Astrocyte (in vitro differentiated cells and primary cell): ENCODE results near the gene SPATA31D3. TPM values are rescaled to one million over a fixed set of nuclear protein-coding genes. Genes with fewer than 3 reads are reported as not detected.

Experiments used
- DNase-seq: peaks from one replicate; pipeline ENCODE4 v3.0.0-alpha.2; 2010; ENCODE audit warnings: low read depth
- FAIRE-seq: peaks from 2 replicates; lab custom pipeline; 2011; peaks lifted over from hg19 to GRCh38; lab: Jason Lieb, UNC
- H2AFZ ChIP-seq: 2 replicates; pipeline ENCODE4 v1.6.0; 2012; ENCODE audit warnings: low read depth, low read length, inconsistent platforms
- H3K27ac ChIP-seq: 2 replicates; pipeline ENCODE4 v1.5.1; 2011; ENCODE audit warnings: low read depth, low read length, inconsistent platforms
- H3K27me3 ChIP-seq: 2 replicates; pipeline ENCODE4 v1.6.0; 2011; ENCODE audit warnings: low read length, inconsistent platforms; ENCODE audit not compliant: insufficient read depth
- H3K36me3 ChIP-seq: 2 replicates; pipeline ENCODE4 v1.5.1; 2011; ENCODE audit warnings: low read length, inconsistent platforms; ENCODE audit not compliant: insufficient read depth
- H3K4me1 ChIP-seq: 2 replicates; pipeline ENCODE4 v1.5.1; 2011; ENCODE audit warnings: low read length, inconsistent platforms; ENCODE audit not compliant: insufficient read depth
- H3K4me2 ChIP-seq: 2 replicates; pipeline ENCODE4 v1.6.0; 2012; ENCODE audit warnings: low read length, inconsistent platforms
- H3K4me3 ChIP-seq: 2 replicates; pipeline ENCODE4 v1.5.1; 2011; ENCODE audit warnings: low read depth, mild to moderate bottlenecking, low read length, inconsistent platforms; ENCODE audit not compliant: insufficient read depth
- H3K79me2 ChIP-seq: 2 replicates; pipeline ENCODE4 v1.6.0; 2012; ENCODE audit warnings: mild to moderate bottlenecking, low read length, inconsistent platforms; ENCODE audit not compliant: insufficient read depth
- H3K9ac ChIP-seq: 2 replicates; pipeline ENCODE4 v1.6.0; 2012; ENCODE audit warnings: mild to moderate bottlenecking, low read length, inconsistent platforms
- H3K9me3 ChIP-seq: 2 replicates; pipeline ENCODE4 v1.5.1; 2012; ENCODE audit warnings: low read depth, mild to moderate bottlenecking, low read length, inconsistent platforms; ENCODE audit not compliant: insufficient read depth
- H4K20me1 ChIP-seq: 2 replicates; pipeline ENCODE4 v1.6.0; 2012; ENCODE audit warnings: low read length, inconsistent platforms; ENCODE audit not compliant: insufficient read depth
- H3K27ac Mint-ChIP-seq: one replicate; pipeline ENCODE4 v1.8.0; 2021; ENCODE audit warnings: mild to moderate bottlenecking, mixed read lengths; ENCODE audit not compliant: unreplicated experiment
- H3K27me3 Mint-ChIP-seq: one replicate; pipeline ENCODE4 v1.8.0; 2021; ENCODE audit warnings: low read depth, mixed read lengths; ENCODE audit not compliant: unreplicated experiment
- H3K36me3 Mint-ChIP-seq: one replicate; pipeline ENCODE4 v1.8.0; 2021; ENCODE audit warnings: low read depth, mixed read lengths; ENCODE audit not compliant: unreplicated experiment
- H3K4me1 Mint-ChIP-seq: one replicate; pipeline ENCODE4 v1.8.0; 2021; ENCODE audit warnings: low read depth, mixed read lengths; ENCODE audit not compliant: unreplicated experiment
- H3K4me3 Mint-ChIP-seq: one replicate; pipeline ENCODE4 v1.8.0; 2021; ENCODE audit warnings: mild to moderate bottlenecking, moderate library complexity, mixed read lengths; ENCODE audit not compliant: unreplicated experiment
- H3K9me3 Mint-ChIP-seq: one replicate; pipeline ENCODE4 v1.8.0; 2021; ENCODE audit warnings: mild to moderate bottlenecking, mixed read lengths; ENCODE audit not compliant: unreplicated experiment
- EZH2 ChIP-seq: IDR thresholded peaks from 2 replicates; pipeline ENCODE4 v1.6.1; 2012; ENCODE audit warnings: mild to moderate bottlenecking, low read length, inconsistent platforms; ENCODE audit not compliant: insufficient read depth
- total RNA-seq: library from RNA; stranded (reverse); gene quantifications from 2 replicates; pipeline ENCODE4 v1.2.1, GENCODE V29; 2021
- TF ChIP-seq, protein P1 (sequence below): IDR thresholded peaks from 2 replicates; pipeline ENCODE4 v1.5.1; 2011; ENCODE audit warnings: low read depth, mild to moderate bottlenecking, inconsistent platforms, low read length, moderate library complexity; ENCODE audit not compliant: insufficient read depth

The SPATA31D3 gene
- total RNA-seq, 1 donor from 2014 or later, result not detected

DNA sequence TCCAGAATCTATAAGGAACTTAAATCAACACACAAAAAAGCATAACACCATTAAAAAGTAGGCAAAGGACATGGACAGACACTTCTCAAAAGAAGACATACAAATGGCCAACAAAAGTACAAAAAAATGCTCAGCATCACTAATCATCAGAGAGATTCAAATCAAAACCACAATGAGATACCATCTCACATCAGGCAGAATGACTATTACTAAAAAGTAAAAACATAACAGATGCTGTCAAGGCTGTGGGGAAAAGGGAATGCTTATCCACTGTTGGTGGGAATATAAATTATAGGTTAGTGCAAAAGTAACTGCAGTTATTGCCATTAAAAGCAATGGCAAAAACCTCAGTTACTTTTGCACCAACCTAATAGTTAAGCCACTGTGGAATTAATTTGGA, 47.2 kb upstream of the SPATA31D3 start:
- FAIRE-seq (no peak), DNase-seq (peak; percentile 25)
- Mint-ChIP-seq H3K9me3 (no peaks in the 10 kb centered on the region), H3K27me3 (no peaks in the 10 kb centered on the region), H3K27ac (no peak overlapping the region), H3K4me3 (no peak overlapping the region), H3K36me3 (no peaks in the 10 kb centered on the region), H3K4me1 (peaks cover 2% of the 10 kb centered on the region)
- Histone ChIP-seq H3K4me3 (no peak overlapping the region), H3K9ac (no peak overlapping the region), H4K20me1 (no peaks in the 10 kb centered on the region), H3K27me3 (no peaks in the 10 kb centered on the region), H3K4me2 (no peak overlapping the region), H3K36me3 (no peaks in the 10 kb centered on the region), H3K9me3 (no peaks in the 10 kb centered on the region), H3K27ac (no peak overlapping the region), H3K4me1 (no peaks in the 10 kb centered on the region), H2AFZ (no peak overlapping the region), H3K79me2 (no peaks in the 10 kb centered on the region)
- no peak for TF ChIP-seq EZH2

DNA sequence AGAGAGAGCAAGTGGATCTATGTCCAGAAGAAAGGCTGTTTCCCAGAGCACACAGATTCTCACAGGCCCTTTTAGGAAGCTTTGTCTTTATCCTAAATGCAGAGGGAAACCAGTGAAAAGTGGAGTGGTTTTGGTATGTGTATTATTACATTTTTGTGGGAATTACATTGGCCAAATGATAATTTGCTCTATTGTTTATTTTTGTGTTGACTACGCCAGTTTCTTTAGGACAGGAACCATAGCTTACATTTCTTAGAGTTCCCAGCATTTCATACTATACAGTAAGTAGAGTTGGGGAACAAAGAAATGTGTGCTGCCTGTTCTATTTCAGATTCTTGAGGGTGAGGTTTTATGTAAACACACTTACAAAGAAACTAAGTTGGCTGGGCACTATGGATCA, 44.4 kb upstream of the SPATA31D3 start:
- H3K27ac Mint-ChIP-seq, result no peak overlapping the region
- H3K4me3 Mint-ChIP-seq, result no peak overlapping the region

DNA sequence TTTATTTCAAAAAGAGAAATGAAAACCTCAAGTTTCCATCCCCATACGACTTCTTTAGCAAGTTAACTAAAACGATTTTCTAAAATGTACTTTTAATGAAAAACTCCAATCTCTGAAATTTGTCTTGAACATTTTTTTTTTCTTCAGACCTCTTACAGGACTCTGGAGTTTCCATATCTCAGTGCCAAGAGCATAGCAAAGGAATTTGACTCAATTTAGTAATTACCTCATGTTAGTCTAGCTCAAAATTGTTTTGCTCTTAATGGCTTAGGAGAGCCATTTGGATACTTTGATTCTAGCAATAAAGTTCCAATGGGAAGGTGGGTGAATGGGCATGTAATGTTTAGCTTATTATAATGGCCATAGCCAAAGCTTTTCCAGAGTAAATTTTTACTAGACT, 41.1 kb upstream of the SPATA31D3 start:
- Mint-ChIP-seq H3K27me3 (peaks cover 5% of the 10 kb centered on the region), H3K9me3 (peaks cover 4% of the 10 kb centered on the region), H3K4me3 (no peak overlapping the region), H3K36me3 (no peaks in the 10 kb centered on the region), H3K27ac (no peak overlapping the region), H3K4me1 (peaks cover 6% of the 10 kb centered on the region)
- Histone ChIP-seq H3K36me3 (no peaks in the 10 kb centered on the region), H3K27ac (no peak overlapping the region), H2AFZ (peak overlapping the region; percentile 10), H4K20me1 (no peaks in the 10 kb centered on the region), H3K79me2 (no peaks in the 10 kb centered on the region), H3K9me3 (no peaks in the 10 kb centered on the region), H3K4me2 (no peak overlapping the region), H3K4me3 (no peak overlapping the region), H3K27me3 (no peaks in the 10 kb centered on the region), H3K4me1 (no peaks in the 10 kb centered on the region), H3K9ac (no peak overlapping the region)
- TF ChIP-seq, protein P1, sequence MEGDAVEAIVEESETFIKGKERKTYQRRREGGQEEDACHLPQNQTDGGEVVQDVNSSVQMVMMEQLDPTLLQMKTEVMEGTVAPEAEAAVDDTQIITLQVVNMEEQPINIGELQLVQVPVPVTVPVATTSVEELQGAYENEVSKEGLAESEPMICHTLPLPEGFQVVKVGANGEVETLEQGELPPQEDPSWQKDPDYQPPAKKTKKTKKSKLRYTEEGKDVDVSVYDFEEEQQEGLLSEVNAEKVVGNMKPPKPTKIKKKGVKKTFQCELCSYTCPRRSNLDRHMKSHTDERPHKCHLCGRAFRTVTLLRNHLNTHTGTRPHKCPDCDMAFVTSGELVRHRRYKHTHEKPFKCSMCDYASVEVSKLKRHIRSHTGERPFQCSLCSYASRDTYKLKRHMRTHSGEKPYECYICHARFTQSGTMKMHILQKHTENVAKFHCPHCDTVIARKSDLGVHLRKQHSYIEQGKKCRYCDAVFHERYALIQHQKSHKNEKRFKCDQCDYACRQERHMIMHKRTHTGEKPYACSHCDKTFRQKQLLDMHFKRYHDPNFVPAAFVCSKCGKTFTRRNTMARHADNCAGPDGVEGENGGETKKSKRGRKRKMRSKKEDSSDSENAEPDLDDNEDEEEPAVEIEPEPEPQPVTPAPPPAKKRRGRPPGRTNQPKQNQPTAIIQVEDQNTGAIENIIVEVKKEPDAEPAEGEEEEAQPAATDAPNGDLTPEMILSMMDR, result no peak
- no peak for TF ChIP-seq EZH2
- FAIRE-seq, result no peak
- peak; percentile 67 for DNase-seq

More for the DNA sequence above, 44.4 kb upstream of the SPATA31D3 start:
- Histone ChIP-seq H3K4me1 (no peaks in the 10 kb centered on the region), H3K9ac (no peak overlapping the region), H4K20me1 (no peaks in the 10 kb centered on the region), H3K4me3 (no peak overlapping the region), H3K79me2 (no peaks in the 10 kb centered on the region), H2AFZ (no peak overlapping the region), H3K27me3 (no peaks in the 10 kb centered on the region), H3K9me3 (no peaks in the 10 kb centered on the region), H3K27ac (no peak overlapping the region), H3K36me3 (no peaks in the 10 kb centered on the region), H3K4me2 (no peak overlapping the region)
- DNase-seq, result peak; percentile 68
- TF ChIP-seq EZH2, result no peak
- TF ChIP-seq, protein P1, result no peak
- Mint-ChIP-seq H3K36me3 (no peaks in the 10 kb centered on the region), H3K4me1 (peaks cover 8% of the 10 kb centered on the region), H3K9me3 (no peaks in the 10 kb centered on the region), H3K27me3 (no peaks in the 10 kb centered on the region)
- no peak for FAIRE-seq
